ENCODE data around the gene BCAP31. TPM values are rescaled to one million over a fixed set of nuclear protein-coding genes. Genes with fewer than 3 reads are reported as not detected.

BCAP31 gene
- total RNA-seq, 1 experiment from 2014 or later: 138 TPM

- H3K9ac ChIP-seq (ENCODE audit: extremely low read depth, insufficient read length, low read length): no peak within 1 kb of the TSS
- no peak within 1 kb of the TSS for H2BK12ac ChIP-seq (ENCODE audit: insufficient read length, low read depth, low read length)
- H2AK5ac ChIP-seq (ENCODE audit: insufficient read length, low read length): no peak within 1 kb of the TSS
- H3K27me3 ChIP-seq (ENCODE audit: insufficient read depth, low read length): no peaks in the 10 kb centered on the region
- H3K18ac ChIP-seq (ENCODE audit: insufficient read length, low read depth, low read length): no peak within 1 kb of the TSS
- Mint-ChIP-seq H3K27ac (peak within 1 kb of the TSS; percentile 44 to 92 (median 85); a peak in 4 of 7 replicates), H3K4me1 (peaks cover 15 to 20% of the 10 kb centered on the region in 2 experiments), H3K36me3 (ENCODE audit: insufficient read depth in 1 of 3, low read depth in 3 of 3) (peaks cover 20 to 40% (median 35%) of the 10 kb centered on the region in 3 experiments), H3K27me3 (ENCODE audit: low read depth) (peaks cover 2% of the 10 kb centered on the region; the same call in 1 of the 2 replicates), H3K9me3 (peaks cover 35 to 55% of the 10 kb centered on the region in 2 experiments), H3K4me3 (peak within 1 kb of the TSS; percentile 57 to 75)
- DNase-seq: peak; percentile 70
- no peak within 1 kb of the TSS for H3K4ac ChIP-seq (ENCODE audit: low read depth, low read length)
- no peaks in the 10 kb centered on the region for H3K79me1 ChIP-seq (ENCODE audit: insufficient read depth, low read depth, low read length, poor library complexity, severe bottlenecking)
- H3K23ac ChIP-seq (ENCODE audit: insufficient read length, low read depth, low read length): no peak within 1 kb of the TSS
- TF ChIP-seq CTCF (conservative IDR thresholded peaks at IDR 0.05): peak; percentile 61
- 0 out of 2 replicates have a peak within 1 kb of the TSS, but pooled peaks have one; percentile 65 for H3K14ac ChIP-seq (ENCODE audit: insufficient read depth, low read length)
- H4K8ac ChIP-seq (replicated peaks; ENCODE audit: insufficient read length, low read depth, low read length): no peak within 1 kb of the TSS
- H4K91ac ChIP-seq (ENCODE audit: insufficient read length, low read depth, low read length): no peak within 1 kb of the TSS
- H3K9me3 ChIP-seq (ENCODE audit: control insufficient read depth, low read depth, low read length): peaks cover 6% of the 10 kb centered on the region
- H3K79me2 ChIP-seq (ENCODE audit: insufficient read depth, low read length): no peaks in the 10 kb centered on the region; the same call in 1 of the 2 replicates
- no peak within 1 kb of the TSS for H4K5ac ChIP-seq (ENCODE audit: insufficient read length, low read depth, low read length)
- H2BK15ac ChIP-seq (ENCODE audit: low read depth, low read length): no peak within 1 kb of the TSS
- no peak within 1 kb of the TSS for H2BK5ac ChIP-seq (ENCODE audit: insufficient read length, low read length)
- H3K23me2 ChIP-seq (ENCODE audit: insufficient read length, low read depth, low read length, poor library complexity, severe bottlenecking): no peaks in the 10 kb centered on the region
- H3K4me2 ChIP-seq (ENCODE audit: insufficient read depth, insufficient read length, low read length): peak within 1 kb of the TSS; percentile 21
- no peak within 1 kb of the TSS for H3T11ph ChIP-seq (ENCODE audit: low read length)
- no peak within 1 kb of the TSS for H3K27ac ChIP-seq (ENCODE audit: insufficient read length, low read depth, low read length)
- no peak within 1 kb of the TSS for H2AFZ ChIP-seq (ENCODE audit: low read length)
- H2BK120ac ChIP-seq (ENCODE audit: low read depth, low read length, poor library complexity, severe bottlenecking): no peak within 1 kb of the TSS
- no peaks in the 10 kb centered on the region; the same call in 1 of the 2 replicates for H3K4me1 ChIP-seq (ENCODE audit: insufficient read depth, low read length)
- H2BK20ac ChIP-seq (ENCODE audit: low read depth, low read length, poor library complexity, severe bottlenecking): no peak within 1 kb of the TSS
- H4K20me1 ChIP-seq (ENCODE audit: control insufficient read depth, insufficient read depth, insufficient read length): peaks cover 5% of the 10 kb centered on the region
- no peak within 1 kb of the TSS for H3K56ac ChIP-seq (ENCODE audit: insufficient read length, low read depth, low read length)
- WGBS (ENCODE audit: extremely low coverage, insufficient read length, low lambda C conversion rate): no CpG with 5 or more reads among the region's 66 CpGs
Observed at GRCh38 chrX:153687121-153688039, 36.8 kb downstream of the BCAP31 start, which contains the start of gene SLC6A8. Gene SLC6A8 (plus strand): TSS chrX:153687926. CDS start chrX:153688575, 649 bp downstream.
